Endothelial cell of umbilical vein (primary cell): Measurements from ENCODE around the gene GIMAP2. TPM values are rescaled to one million over a fixed set of nuclear protein-coding genes. Genes with fewer than 3 reads are reported as not detected.

Experiments used
- BruUV-seq: library from RNA; stranded (reverse); fragments of 400-500 nt; replicated peaks from 2 replicates; lab custom pipeline; 2021; lab: Mats Ljungman, UMichigan
- CTCF ChIA-PET: fragments of 300-600, 350-600 bp; sonication (Branson Sonifier 250); formaldehyde crosslinking; loops from one replicate; lab custom pipeline; 2021; ENCODE audit warnings: antibody characterized with exemption, inconsistent platforms; lab: Charles Lee
- POLR2A ChIA-PET: fragments of 300-600, 350-600 bp; sonication (Branson Sonifier 250); formaldehyde crosslinking; loops from one replicate; lab custom pipeline; 2021; ENCODE audit warnings: antibody characterized with exemption, inconsistent platforms; lab: Charles Lee
- DNase-seq: peaks from one replicate; pipeline ENCODE4 v3.0.0-alpha.2; 2011; ENCODE audit warnings: low read depth, low spot score
- FAIRE-seq: peaks from 2 replicates; lab custom pipeline; 2011; peaks lifted over from hg19 to GRCh38; lab: Jason Lieb, UNC
- H2AFZ ChIP-seq: 2 replicates; pipeline ENCODE4 v1.6.0; 2012; ENCODE audit warnings: low read depth, low read length, control low read depth, inconsistent platforms
- H3K27ac ChIP-seq: 2 replicates; pipeline ENCODE4 v1.5.1; 2011; ENCODE audit warnings: low read depth, mild to moderate bottlenecking, control low read depth, low read length, moderate library complexity; ENCODE audit not compliant: insufficient read depth
- H3K27me3 ChIP-seq, 2 experiments: 2 replicates each; pipeline versions ENCODE4 v1.6.0 to v1.6.1; 2011; ENCODE audit warnings: low read length in 2 of 2, mixed read lengths in 1 of 2; ENCODE audit not compliant: control insufficient read depth in 2 of 2, insufficient read depth in 2 of 2
- H3K36me3 ChIP-seq, 2 experiments: 2 replicates in 1 of 2; 3 replicates in 1 of 2; pipeline ENCODE4 v1.5.1; 2011; ENCODE audit warnings: low read length in 2 of 2, mild to moderate bottlenecking in 1 of 2, moderate library complexity in 1 of 2; ENCODE audit not compliant: control insufficient read depth in 2 of 2, insufficient read depth in 2 of 2; ENCODE audit errors: extremely low read depth in 1 of 2
- H3K4me1 ChIP-seq: 3 replicates; pipeline ENCODE4 v1.5.1; 2011; ENCODE audit warnings: mild to moderate bottlenecking, low read length; ENCODE audit not compliant: control insufficient read depth, insufficient read depth; ENCODE audit errors: extremely low read depth
- H3K4me2 ChIP-seq: 2 replicates; pipeline ENCODE4 v1.6.1; 2011; ENCODE audit warnings: low read length, control low read depth, mixed read lengths; ENCODE audit not compliant: insufficient read depth
- H3K4me3 ChIP-seq, 3 experiments: fragments of 200-600 bp in 1 of 3; sonication (generic), shearing (Covaris generic) in 1 of 3; replicated peaks in 1 of 3; 2 replicates each; pipeline ENCODE4 v1.5.1; 2011 to 2016; ENCODE audit warnings: control low read depth in 3 of 3, low read length in 3 of 3, mild to moderate bottlenecking in 2 of 3, inconsistent platforms in 1 of 3, low read depth in 1 of 3, moderate library complexity in 1 of 3; ENCODE audit not compliant: insufficient read depth in 1 of 3
- H3K79me2 ChIP-seq: 2 replicates; pipeline ENCODE4 v1.6.0; 2012; ENCODE audit warnings: low read length, inconsistent platforms; ENCODE audit not compliant: control insufficient read depth, insufficient read depth
- H3K9ac ChIP-seq: replicated peaks from 2 replicates; pipeline ENCODE3; 2011; ENCODE audit warnings: low read length, control low read depth; ENCODE audit not compliant: insufficient read depth; ENCODE audit errors: extremely low read depth
- H3K9me1 ChIP-seq: replicated peaks from 3 replicates; pipeline ENCODE4 v1.6.0; 2011; ENCODE audit warnings: mild to moderate bottlenecking, low read length; ENCODE audit not compliant: control insufficient read depth, insufficient read depth; ENCODE audit errors: extremely low read depth
- H3K9me3 ChIP-seq: replicated peaks from 2 replicates; pipeline ENCODE4 v1.5.1; 2012; ENCODE audit warnings: low read length, inconsistent platforms; ENCODE audit not compliant: control insufficient read depth, insufficient read depth
- H4K20me1 ChIP-seq: replicated peaks from 2 replicates; pipeline ENCODE3; 2011; ENCODE audit warnings: mild to moderate bottlenecking, low read length; ENCODE audit not compliant: control insufficient read depth, insufficient read depth; ENCODE audit errors: extremely low read depth
- CTCF ChIP-seq, 2 donors: IDR thresholded peaks; 1 replicate in 1 of 2; 2 replicates in 1 of 2; pipeline ENCODE4 v1.5.1; 2011; ENCODE audit warnings: low read length in 2 of 2, mild to moderate bottlenecking in 2 of 2, moderate library complexity in 2 of 2, control low read depth in 1 of 2, inconsistent platforms in 1 of 2, low read depth in 1 of 2; ENCODE audit not compliant: insufficient read depth in 1 of 2; ENCODE audit errors: extremely low read depth in 1 of 2
- EZH2 ChIP-seq: IDR thresholded peaks from 2 replicates; pipeline ENCODE4 v1.6.1; 2012; ENCODE audit warnings: borderline replicate concordance, low read depth, mild to moderate bottlenecking, moderate library complexity, low read length, inconsistent platforms; ENCODE audit not compliant: severe bottlenecking
- FOS ChIP-seq: IDR thresholded peaks from 2 replicates; pipeline ENCODE4 v1.6.1; 2011; ENCODE audit warnings: mild to moderate bottlenecking, low read length, moderate library complexity, borderline replicate concordance; ENCODE audit not compliant: insufficient read depth
- GATA2 ChIP-seq: IDR thresholded peaks from 2 replicates; pipeline ENCODE4 v1.7.0; 2011; ENCODE audit warnings: low read depth, mild to moderate bottlenecking, moderate library complexity, mixed read lengths, low read length; ENCODE audit not compliant: insufficient read length, insufficient read depth
- JUN ChIP-seq: IDR thresholded peaks from 2 replicates; pipeline ENCODE4 v1.6.1; 2011; ENCODE audit warnings: borderline replicate concordance, low read depth; ENCODE audit not compliant: insufficient read length, insufficient read depth
- MAX ChIP-seq: IDR thresholded peaks from 2 replicates; pipeline ENCODE4 v1.6.1; 2011; ENCODE audit not compliant: insufficient read depth, insufficient read length
- MYC ChIP-seq: IDR thresholded peaks from one replicate; pipeline ENCODE4 v1.6.1; 2011; ENCODE audit warnings: mild to moderate bottlenecking, low read depth, low read length
- POLR2A ChIP-seq: IDR thresholded peaks from 2 replicates; pipeline ENCODE4 v1.6.1; 2012; ENCODE audit warnings: low read depth, mild to moderate bottlenecking, control low read depth, low read length
- POLR2AphosphoS5 ChIP-seq: IDR thresholded peaks from 2 replicates; pipeline ENCODE4 v1.6.1; 2012; ENCODE audit warnings: low read depth, mild to moderate bottlenecking, control low read depth, low read length, moderate library complexity; ENCODE audit not compliant: insufficient read depth
- dilution Hi-C: fragments of 300-500 bp; cut with MboI; formaldehyde crosslinking; loops from one replicate; pipeline ENCODE4 v1.15.0; 2019; ENCODE audit warnings: low sequenced_read_pairs; ENCODE audit not compliant: extremely low pct_ligation_motif_present
- intact Hi-C: fragments of 100-400 bp; cut with micrococcal nuclease; formaldehyde crosslinking; loops from one replicate; pipeline ENCODE4 v1.10.0; 2022
- polyA plus RNA-seq, 4 experiments: library from polyadenylated mRNA; depleted of rRNA in 3 of 4; stranded (reverse) in 3 of 4; unstranded in 1 of 4; fragments of >200 nt; gene quantifications; 2 replicates each; pipeline versions ENCODE4 v1.2.1 to v1.2.3, GENCODE V29; 2011 to 2012; ENCODE audit warnings: missing spikeins in 1 of 4
- total RNA-seq: library from RNA; stranded (reverse); gene quantifications from 2 replicates; pipeline ENCODE4 v1.2.3, GENCODE V29; 2021

Gene GIMAP2
- total and polyA plus RNA-seq, 2 donors (not counting 3 experiments of a cell fraction or from before 2014, with no cell fraction given), result 21.3 to 27.9 TPM

GRCh38 chr7:150722431-150722931 lies 37.0 kb downstream of the GIMAP2 start:
- FAIRE-seq, result peak; percentile 4
- no peaks in the 10 kb centered on the region for H4K20me1 ChIP-seq
- CTCF ChIA-PET, result interaction anchor here (0.7 to 2.6 kb wide), 7 partner anchors 10 to 275 kb away, joined by 3 to 20 read pairs (median 3); no protein-coding TSS in a partner anchor
- no peak overlapping the region for H3K4me3 ChIP-seq
- H3K4me1 ChIP-seq, result peaks cover 9% of the 10 kb centered on the region
- POLR2A ChIA-PET, result no interaction called here
- no peaks in the 10 kb centered on the region for H3K9me1 ChIP-seq
- dilution Hi-C loops (no loop called here), intact Hi-C loops (no loop called here)
- no peak overlapping the region for H2AFZ ChIP-seq
- peak; percentile 72 for DNase-seq
- no peaks in the 10 kb centered on the region for H3K27me3 ChIP-seq
- no peak overlapping the region for H3K4me2 ChIP-seq
- no peak overlapping the region for H3K9ac ChIP-seq
- H3K9me3 ChIP-seq, result no peaks in the 10 kb centered on the region
- no peak for TF ChIP-seq GATA2
- peak; percentile 39 for TF ChIP-seq POLR2A
- no peak for TF ChIP-seq MYC
- no peak for TF ChIP-seq CTCF (IDR thresholded peaks at IDR 0.05; ENCODE audit: extremely low read depth in 1 of 2, insufficient read depth in 1 of 2, low read depth in 1 of 2, low read length in 2 of 2)
- no peak overlapping the region for H3K27ac ChIP-seq
- BruUV-seq, result no TSS peak
- H3K36me3 ChIP-seq, result peaks cover 8 to 25% of the 10 kb centered on the region in 2 experiments
- H3K79me2 ChIP-seq, result peaks cover 8% of the 10 kb centered on the region

DNA sequence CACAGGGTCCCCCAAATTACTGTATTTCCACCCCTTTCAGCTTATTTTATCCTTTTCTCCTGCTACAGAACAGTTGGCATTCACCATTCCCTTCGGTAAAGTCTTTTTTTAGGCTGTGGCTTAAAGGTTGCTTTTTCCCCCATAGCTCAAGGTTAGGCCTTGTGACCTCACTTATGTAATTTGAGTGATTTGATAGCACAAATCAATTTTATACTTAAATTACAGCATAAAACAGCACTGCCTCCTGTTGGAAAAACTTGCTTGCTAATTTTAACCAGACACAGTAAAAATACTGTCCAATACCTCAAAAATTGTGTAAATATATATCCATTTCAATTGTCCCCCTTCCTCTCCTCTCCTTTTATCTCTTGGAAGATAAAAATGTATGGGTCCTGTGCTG lies 38.0 kb downstream of the GIMAP2 start:
- Histone ChIP-seq H3K9me3 (no peaks in the 10 kb centered on the region), H3K4me3 (no peak overlapping the region), H3K27ac (no peak overlapping the region), H4K20me1 (no peaks in the 10 kb centered on the region), H3K9ac (no peak overlapping the region), H3K27me3 (no peaks in the 10 kb centered on the region), H3K4me2 (no peak overlapping the region), H3K79me2 (peaks cover under 1% of the 10 kb centered on the region), H3K4me1 (peaks cover 2% of the 10 kb centered on the region), H3K36me3 (peaks cover 8 to 25% of the 10 kb centered on the region in 2 experiments), H3K9me1 (no peaks in the 10 kb centered on the region), H2AFZ (no peak overlapping the region)
- FAIRE-seq, result no peak
- intact Hi-C loops, result no loop called here
- ChIA-PET CTCF (interaction anchor here (0.7 to 2.6 kb wide), 8 partner anchors 9 to 276 kb away, joined by 3 to 20 read pairs (median 3); no protein-coding TSS in a partner anchor), POLR2A (no interaction called here)
- no peak for TF ChIP-seq GATA2
- TF ChIP-seq MYC, result no peak
- TF ChIP-seq JUN, result no peak
- TF ChIP-seq EZH2, result no peak
- TF ChIP-seq POLR2A, result no peak
- TF ChIP-seq POLR2AphosphoS5, result no peak
- no peak for TF ChIP-seq CTCF (IDR thresholded peaks at IDR 0.05; ENCODE audit: extremely low read depth in 1 of 2, insufficient read depth in 1 of 2, low read depth in 1 of 2, low read length in 2 of 2)
- TF ChIP-seq FOS, result no peak
- TF ChIP-seq MAX, result no peak
- dilution Hi-C loops, result no loop called here
- no peak for DNase-seq
- no TSS peak for BruUV-seq
